GM19395 (cell line): ENCODE results near the gene TMEM106C.
"Not testable (repeated sequence)": the region's sequence is repeated elsewhere in the genome, so short reads cannot be mapped to it uniquely, and the experiment has no call there.

ENCODE experiments used
- ATAC-seq: cut with Tn5 transposase; IDR thresholded peaks from one replicate; pipeline ENCODE4 v1.9.1; 2021; ENCODE audit warnings: mild to moderate bottlenecking, moderate library complexity; ENCODE audit not compliant: unreplicated experiment

TMEM106C gene

GRCh38 chr12:47949441-47950341, 13.7 kb upstream of the TMEM106C start:
- no peak for ATAC-seq

- ATAC-seq = no peak
These were observed 12.4 kb upstream of the TMEM106C start for GRCh38 chr12:47950856-47951468.

GRCh38 chr12:47954058-47954457, 9.3 kb upstream of the TMEM106C start:
- no peak for ATAC-seq

- no peak for ATAC-seq
These were observed 8.8 kb upstream of the TMEM106C start for GRCh38 chr12:47954467-47955045.

DNA sequence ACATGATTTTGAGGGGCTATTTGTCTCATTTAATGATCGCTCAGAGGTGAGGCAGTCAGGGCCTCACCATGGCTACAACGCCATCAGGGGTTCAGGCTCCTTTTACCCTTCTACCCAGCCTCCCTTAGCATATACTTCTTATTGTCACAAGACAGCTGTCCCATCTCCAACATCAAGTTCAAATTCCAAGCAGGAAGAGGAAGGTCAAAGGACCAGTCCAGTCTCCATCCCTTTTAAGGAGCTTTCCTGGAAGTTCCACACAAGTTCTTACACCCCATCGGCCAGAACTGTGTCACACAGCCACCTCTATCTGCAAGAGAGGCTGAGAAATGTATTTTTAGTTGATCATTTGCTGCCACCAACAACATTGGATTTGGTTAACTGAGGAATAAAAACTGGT, 8.3 kb upstream of the TMEM106C start:
- no peak for ATAC-seq

DNA sequence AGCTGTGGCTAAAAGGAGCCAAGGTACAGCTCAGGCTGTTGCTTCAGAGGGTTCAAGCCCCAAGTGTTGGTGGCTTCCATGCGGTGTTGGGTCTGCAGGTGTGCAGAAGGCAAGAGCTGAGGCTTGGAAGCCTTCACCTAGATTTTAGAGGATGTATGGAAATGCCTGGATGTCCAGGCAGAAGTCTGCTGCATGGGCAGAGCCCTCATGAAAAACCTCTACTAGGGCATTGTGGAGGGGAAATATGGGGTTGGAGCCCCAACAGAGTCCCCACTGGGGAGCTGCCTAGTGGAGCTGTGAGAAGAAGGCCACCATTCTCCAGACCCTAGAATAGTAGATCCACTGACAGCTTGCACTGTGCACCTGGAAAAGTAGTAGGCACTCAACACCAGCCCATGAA, 5.7 kb upstream of the TMEM106C start:
- ATAC-seq = not testable (repeated sequence)

DNA sequence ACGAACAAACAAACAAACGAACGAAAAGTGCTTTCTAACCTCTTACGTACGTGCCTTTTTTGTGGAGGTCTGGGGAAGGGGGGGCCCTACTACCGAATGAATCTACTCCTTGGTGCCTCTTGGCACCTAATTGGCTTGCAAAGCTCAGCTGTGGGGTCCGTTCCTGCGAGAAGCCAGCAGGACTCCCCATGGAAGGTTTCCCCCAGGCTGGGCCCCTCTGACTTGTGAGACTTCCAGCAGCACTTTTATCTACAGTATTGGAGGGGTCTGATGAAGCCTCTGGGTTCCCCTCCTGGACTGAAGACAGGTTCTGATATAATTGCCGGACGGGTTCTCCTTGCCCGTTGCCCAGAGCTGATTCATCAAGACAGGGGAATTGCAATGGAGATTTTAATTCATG, 1.2 kb upstream of the TMEM106C start:
- ATAC-seq = no peak

- peak; percentile 12 for ATAC-seq
These were observed 821 bp downstream of the TMEM106C start for GRCh38 chr12:47964106-47964728.

DNA sequence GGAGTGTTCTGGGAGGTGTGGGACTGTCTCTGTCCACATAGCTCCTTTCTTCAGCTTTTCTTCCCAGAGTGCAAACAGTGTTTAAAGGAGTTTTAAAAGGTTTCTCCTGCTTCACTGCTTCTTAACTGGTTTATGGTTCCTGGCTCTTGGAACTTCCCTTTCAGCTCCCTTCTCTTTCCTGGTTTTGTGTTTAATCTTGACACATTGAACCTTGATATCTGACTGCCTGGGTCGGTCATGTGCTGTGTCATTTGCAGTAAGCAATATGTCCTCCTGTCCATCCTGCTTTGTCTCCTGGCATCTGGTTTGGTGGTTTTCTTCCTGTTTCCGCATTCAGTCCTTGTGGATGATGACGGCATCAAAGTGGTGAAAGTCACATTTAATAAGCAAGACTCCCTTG, 2.2 kb downstream of the TMEM106C start:
- no peak for ATAC-seq

GRCh38 chr12:47967461-47968321, 4.3 kb downstream of the TMEM106C start:
- no peak for ATAC-seq

- no peak for ATAC-seq
These were observed 6.4 kb downstream of the TMEM106C start for GRCh38 chr12:47969845-47970244.

DNA sequence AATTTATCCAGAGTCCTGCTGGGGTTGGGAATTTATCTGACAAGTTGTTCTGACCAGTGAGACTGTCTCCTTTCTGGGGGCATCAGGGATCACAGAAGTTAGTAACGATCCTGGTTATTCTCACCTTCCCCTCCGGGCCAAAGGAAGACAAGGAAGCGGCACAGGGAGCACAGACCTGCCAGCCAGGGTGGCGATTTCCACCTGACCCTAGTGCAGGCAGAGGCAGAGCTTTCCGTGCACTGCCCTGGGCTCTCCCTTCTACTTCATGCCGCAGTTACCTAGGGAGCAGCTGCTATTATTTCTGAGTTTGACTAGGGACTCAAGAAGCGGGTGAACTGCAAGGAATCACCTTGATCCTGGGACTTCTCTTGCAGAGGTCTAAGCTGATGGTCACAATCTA, 7.4 kb downstream of the TMEM106C start:
- ATAC-seq = no peak

DNA sequence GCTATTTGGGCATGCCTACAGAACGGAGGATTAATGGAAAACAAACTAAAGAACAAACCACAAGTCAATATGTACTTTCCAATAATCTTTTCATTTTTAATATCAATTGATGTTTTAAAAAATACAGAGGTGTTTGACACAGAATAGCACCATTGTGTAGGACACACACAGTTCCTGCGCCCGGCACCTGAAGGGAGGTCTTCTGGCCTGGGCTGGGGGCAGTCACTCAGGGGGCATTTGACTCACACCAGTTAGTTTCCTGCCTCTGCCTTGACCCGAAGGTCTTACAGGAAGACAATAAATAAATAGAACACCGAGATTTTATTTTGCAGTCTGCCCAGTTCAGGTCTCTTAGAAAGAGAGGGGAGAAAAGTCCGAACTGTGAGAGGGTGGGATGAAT, 9.5 kb downstream of the TMEM106C start:
- ATAC-seq = no peak

DNA sequence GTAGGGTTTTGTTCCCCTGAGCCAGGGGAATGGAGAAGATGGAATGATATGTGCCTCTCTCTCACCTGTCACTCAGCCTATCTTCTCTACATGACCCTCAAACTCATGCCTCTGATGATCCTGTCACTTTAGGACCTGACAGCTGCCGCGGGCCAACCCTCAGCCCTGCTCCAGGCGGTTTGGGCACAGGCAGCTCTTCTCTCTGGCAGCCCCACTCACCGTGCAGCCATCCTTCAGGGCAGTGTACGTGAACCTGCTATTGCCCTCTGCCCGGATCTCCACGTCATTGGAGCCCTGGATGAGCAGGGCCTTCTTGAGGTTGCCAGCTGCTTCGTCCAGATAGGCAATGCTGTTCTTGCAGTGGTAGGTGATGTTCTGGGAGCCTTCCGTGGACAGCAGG, 10.5 kb downstream of the TMEM106C start:
- ATAC-seq = no peak

GRCh38 chr12:47975036-47975620, 11.7 kb downstream of the TMEM106C start:
- no peak for ATAC-seq

- no peak for ATAC-seq
These were observed 12.4 kb downstream of the TMEM106C start for GRCh38 chr12:47975816-47976215.

DNA sequence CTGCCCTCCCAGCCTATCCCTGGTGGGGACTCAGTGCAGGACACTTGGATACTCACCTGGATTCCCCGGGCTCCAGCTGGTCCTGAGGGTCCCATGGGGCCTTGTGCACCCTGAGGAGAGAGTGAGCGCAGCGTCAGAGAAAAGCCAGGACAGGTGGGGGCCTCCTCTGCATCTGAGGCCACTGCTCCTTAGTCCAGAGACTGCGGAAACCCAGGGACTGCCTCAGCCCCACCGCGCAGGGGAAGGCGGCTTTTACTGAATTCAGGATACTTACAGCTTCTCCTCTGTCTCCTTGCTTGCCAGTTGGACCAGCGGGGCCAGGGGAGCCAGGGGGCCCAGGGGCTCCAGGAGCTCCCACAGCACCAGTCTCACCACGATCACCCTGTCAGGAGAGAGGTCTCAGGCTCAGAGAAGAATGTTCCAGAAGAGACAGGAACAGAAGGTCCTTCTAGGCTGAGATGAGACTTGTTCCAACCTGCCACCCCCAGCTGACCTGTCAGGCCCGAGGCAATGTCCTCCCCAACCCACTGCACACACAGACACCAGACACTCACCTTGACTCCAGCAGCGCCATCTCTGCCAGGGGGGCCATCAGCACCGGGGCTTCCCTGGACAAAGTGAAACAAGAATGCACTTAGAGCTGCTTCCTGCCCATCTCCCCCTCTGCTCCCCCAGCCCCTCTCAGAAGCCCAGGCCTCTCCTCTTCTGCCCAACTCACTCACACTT, 13.8 kb downstream of the TMEM106C start:
- ATAC-seq = no peak

- ATAC-seq = no peak
These were observed 14.6 kb downstream of the TMEM106C start for GRCh38 chr12:47977772-47978597.

DNA sequence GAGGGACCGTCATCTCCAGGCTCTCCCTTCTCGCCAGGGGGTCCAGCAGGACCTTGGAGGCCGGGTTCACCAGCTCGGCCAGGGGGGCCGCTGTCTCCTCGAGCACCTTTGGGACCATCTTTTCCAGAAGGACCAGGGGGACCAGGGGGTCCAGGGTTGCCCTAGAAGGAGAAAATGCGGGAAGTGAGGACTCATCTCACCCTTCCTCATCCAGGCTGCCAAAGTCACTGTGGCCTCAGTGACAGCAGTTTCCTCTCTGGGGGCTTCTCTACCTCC, 15.1 kb downstream of the TMEM106C start:
- no peak for ATAC-seq
